Stimulated activated CD8-positive, alpha-beta memory T cell treated with anti-CD3 and anti-CD28 coated beads, Interleukin-15, amount 100 ng/mL, for 48 hours (primary cell): ENCODE data around the gene PLA2G2D.

Experiments used
- DNase-seq, 2 donors: peaks; one replicate each; pipeline ENCODE4 v3.0.0-alpha.2; 2020; ENCODE audit warnings: low read depth in 2 of 2

PLA2G2D gene, protein sequence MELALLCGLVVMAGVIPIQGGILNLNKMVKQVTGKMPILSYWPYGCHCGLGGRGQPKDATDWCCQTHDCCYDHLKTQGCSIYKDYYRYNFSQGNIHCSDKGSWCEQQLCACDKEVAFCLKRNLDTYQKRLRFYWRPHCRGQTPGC

DNA sequence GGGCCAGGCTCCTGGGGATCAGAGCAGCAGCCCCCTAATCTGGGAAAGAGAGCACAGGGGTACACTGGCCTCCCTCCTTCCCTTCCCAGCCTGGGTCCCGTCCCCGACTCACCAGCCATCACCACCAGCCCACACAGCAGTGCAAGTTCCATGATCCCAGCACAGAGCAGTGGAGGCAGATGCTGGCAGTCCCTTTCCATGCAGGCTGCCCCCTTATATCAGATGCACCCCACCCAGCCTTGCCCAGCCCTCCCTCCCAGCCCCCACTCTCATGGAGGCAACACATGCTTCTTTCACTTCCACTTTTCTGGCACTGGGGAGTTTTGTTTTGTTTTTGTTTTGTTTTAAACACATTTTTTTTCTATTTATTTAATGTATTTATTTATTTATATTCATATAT lies at the start of gene PLA2G2D:
Gene PLA2G2D (minus strand): TSS at position 190 of the 400 bp plus-strand sequence. CDS start 38 bp downstream, at position 152.
- DNase-seq = no peak

DNA sequence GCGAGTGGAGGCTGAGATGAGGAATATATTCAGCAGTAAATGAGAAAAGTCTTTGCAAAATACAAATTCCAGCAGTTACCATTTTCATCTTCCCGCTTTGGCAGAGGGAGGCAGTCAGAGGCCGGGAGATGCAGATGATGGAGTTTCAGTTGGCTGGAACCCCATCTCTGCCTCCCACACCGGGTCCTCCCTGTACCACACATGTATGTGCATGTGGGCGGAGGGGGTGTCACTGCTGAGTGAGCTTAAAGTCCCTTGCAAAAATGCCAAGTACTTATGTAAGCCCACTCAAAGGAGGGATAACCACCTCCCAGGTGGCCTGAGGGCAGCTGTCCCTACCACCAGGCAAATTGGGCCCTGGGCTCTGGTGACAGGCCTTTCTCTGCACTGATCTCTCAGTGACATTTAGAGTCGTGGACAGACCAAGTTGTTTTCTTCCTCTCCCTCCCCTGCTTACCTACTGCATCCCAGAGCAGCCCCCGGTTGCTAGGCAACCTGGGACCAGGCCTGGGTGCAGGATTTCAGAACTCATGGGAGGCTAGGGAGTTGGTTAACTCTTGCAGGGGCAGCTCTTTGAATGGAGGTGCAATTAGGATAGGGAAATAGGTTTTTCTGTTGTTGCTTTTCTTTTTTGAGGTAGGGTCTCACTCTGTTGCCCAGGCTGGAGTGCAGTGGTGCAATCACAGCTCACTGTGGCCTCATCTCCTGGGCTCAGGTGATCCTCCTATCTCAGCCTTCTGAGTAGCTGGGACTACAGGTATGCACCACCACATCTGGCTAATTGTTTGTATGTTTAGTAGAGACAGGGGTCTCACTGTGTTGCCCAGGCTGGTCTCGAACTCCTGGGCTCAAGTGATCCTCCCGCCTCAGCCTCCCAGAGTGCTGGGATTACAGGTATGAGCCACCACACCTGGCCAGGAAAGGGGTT lies 49.5 kb upstream of the PLA2G2D start:
- no peak for DNase-seq

DNA sequence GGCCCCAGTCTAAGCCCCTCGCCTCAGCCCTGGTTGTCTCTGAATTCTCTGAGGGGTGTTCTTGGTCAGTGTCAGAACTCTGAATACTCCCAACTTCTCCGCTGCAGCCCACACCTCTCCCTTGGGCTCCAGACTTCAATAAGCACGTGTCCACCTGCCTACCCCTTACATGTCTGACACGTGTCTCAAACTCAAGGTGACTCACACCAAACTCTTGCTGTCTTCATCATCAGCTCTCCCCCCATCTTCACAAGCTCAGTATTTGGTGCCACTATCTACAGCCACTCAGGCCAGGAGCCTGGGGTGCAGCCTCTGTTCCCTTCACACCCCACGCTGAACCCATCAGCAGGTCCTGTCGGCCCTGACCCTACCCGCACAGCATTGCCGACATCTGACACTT lies 47.8 kb upstream of the PLA2G2D start:
- DNase-seq = no peak

DNA sequence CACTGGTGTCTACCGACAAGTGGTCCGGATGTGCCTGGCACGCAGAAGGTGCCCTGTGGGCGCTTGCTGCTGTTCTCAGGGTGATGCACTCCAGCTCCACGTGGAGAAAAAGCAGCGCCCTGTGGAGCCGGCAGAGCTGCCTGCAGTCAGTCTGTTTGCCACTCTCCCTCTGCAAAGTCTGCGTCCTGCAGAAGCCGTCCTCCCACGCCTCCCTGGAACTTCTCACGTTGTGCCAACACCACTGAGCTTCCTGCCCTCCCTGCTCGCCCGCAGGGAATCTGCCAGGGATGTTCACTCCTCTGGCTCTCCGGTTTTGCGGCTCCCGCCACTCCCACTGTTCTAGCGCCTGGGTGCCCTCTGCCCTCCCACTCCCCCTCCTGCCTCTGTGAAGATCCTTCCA lies 46.7 kb upstream of the PLA2G2D start:
- DNase-seq = no peak

DNA sequence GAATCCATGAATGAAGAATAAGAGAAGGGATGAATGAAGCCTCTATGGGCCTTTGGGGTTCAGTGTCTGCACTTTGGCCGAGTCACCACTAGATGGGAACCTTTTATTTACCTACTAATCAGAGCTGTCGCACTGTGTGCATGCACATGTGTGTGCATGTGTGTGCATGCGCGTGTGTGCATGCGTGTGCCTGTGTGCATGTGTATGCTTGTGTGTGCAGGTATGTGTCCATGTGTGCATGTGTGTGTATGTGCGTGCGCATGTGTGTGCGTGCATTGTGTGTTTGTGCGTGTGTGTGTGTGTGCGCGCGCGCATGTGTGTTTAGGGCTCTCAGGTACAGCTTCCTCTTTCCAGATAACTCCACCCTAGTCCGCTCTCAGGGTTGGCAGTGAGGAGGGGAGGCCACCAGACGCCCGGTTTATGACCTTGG lies 46.2 kb upstream of the PLA2G2D start:
- DNase-seq = no peak

DNA sequence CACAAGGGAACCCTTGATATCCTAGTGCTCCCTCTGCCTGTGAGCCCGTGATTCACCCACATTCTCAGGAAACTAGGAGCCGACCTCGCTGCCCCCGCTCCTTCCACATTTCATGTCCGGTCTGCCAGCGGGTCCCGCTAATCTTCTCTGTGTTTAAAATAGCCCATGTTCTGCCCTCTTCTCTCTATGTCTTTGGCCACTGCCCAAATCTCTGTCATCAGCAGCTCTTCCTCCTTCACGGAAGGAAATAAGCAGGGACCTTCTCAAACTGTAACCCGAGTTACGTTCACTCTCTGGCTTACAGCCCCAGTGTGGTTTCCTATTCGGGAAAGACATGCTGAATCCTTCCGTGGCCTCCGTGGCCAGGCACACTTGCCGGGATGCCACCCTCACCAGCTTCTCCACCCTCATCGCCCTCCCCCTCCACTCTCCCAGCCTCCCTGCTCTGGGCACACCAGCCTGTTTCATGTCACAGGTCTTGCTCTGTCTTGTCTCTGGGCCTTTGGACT lies 45.4 kb upstream of the PLA2G2D start:
- no peak for DNase-seq

DNA sequence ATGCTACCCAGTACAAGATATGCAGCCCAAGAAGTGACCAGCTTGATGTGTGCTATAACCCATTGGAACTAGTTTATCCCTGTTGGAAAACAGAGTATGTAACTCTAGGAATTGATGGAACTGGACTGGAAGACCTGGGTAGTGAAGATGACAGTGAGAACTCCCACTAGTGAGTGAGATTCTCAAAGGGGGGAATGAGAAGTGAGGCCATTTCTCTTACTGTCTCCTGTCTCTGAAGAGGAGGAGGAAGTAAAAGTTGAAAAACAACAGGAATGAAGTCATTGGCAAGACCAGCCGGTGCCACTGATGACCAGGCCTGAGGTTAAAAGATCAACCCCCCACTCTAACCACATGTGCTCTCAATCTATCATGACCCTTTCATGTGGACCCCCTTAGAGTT lies 40.7 kb upstream of the PLA2G2D start:
- no peak for DNase-seq

DNA sequence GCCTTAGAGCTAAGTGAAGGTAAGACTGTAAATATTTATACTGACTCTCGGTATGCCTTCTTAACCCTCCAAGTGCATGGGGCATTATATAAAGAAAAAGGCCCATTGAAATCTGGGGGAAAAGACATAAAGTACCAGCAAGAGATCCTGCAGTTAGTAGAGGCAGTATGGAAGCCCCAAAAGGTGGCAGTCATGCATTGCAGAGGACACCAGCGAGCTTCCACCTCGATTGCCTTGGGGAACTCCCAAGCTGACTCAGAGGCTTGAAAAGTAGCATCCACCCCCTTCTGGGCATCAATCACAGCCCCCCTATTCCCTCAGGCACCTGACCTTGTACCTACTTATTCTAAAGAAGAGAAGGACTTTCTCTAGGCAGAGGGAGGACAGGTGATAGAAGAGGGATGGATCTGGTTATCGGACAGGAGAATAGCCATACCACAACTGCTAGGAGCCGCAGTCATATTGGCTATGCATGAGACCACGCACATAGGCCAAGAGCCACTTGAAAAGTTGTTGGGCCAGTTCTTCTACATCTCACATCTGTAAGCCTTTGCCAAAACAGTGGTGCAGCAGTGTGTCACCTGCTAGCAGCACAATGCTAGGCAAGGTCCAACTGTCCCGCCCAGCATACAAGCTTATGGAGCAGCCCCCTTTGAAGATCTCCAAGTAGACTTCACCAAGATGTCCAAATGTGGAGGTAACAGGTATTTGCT lies 39.2 kb upstream of the PLA2G2D start:
- no peak for DNase-seq

DNA sequence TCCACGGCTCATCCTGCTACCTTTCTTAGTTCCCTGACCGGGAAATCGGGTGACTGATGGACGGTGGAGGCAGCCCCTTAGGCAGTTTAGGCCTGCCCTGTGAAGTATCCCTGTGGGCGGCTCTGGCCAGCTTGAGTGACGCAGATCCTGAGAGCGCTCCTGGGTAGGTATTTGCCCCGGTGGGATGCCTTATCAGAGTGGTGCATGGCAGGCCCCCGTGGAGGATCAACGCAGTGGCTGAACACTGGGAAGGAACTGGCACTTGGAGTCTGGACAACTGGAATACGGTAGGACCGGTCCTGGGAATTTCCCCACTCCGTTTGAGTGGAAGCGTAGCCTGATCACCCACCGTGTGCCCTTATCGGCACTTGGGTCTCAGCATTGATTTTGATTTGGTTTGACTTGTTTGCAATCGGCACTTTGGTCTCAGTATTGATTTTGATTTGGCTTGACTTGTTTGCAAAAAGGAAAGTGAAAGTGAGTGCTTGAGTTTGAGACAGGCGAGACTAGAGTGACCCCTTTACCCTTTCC lies 35.0 kb upstream of the PLA2G2D start:
- no peak for DNase-seq

DNA sequence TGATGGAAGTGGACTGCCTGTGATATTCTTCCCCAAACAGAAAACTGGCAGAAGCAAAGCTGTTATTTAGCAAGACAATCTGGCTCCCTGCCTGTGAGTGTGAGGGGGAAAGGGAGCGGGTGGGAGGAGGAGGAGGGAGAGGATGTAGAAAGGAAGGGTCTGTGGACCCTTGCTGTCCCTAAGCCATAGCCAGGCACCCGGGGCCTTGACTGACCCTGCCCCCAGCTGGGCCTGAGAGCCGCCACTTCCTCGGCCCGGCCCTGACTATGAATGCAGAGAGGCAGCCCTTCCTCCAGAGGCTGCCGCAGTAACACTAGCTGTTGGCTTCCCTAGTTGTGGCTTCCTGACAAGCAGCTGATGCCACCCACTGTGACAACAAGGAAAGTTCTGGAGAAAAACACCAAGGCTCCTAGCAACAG lies 33.7 kb upstream of the PLA2G2D start:
- DNase-seq = no peak

DNA sequence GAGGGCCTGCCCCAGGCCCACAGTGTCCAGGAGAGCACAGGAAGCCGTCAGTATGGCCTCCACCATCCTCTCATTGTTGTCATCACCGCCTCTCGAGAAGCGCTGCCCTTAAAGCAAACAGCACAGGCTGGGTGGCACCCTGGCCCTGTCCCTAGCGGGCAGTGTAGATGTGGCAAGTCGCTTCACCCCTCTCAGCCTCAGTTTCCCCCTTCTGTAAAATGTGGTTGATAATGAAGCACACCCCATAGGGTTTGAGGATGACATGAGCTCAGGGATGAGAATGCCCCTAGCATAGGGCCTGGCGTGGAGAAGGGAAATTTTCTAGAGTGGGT lies 33.2 kb upstream of the PLA2G2D start:
- DNase-seq = no peak

DNA sequence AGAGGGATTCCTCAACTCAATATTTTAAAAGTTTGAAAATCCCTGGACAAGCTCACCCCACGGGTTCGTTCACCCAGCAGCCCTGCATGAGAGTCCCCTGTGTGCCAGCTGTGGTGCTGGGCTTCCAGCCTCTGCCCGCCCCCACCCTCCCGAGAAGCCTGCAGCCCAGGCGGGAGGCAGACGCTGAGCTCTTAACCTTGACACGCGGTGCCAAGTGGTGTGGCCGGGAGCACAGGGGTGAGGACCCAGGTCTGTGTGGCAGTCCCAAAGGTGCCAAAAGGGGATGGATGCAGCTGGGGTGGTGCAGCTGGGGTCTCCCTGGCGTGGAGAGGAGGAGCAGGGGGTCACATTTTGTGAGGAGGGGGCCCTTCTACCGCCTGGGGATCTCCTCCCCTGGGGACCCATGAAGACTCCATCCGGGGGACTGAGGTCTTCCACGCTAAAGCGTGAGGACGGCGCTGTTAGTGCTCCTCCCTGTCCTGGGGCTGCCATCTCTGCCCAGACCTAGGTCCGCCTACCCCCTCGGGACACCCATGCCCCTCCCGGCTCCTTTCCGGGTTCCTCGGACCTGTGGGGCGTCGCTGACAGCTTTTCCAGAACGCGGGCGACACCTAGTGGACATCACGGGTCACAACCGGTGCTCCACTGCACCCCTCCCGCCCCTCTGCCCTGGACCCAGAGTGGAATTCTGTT lies 32.7 kb upstream of the PLA2G2D start:
- peak; percentile 50 to 59 for DNase-seq

DNA sequence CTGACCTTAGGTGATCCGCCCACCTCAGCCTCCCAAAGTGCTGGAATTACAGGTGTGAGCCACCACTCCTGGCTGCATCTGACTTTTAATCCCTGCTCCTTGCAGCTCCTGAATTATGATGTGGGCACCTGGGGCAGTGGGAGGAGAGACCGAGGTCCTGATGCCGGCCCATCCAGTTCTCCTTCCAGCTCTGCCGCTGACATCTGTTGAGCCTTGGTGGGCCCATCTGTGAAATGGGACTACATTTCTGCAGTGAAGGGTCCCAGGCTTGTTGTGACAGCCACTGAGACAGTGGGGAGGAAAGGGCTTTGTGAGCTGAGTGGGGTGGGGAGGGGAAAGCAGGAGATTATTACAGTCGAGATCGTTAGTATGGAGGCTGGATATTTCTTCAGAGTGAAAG lies 31.6 kb upstream of the PLA2G2D start:
- DNase-seq = no peak

DNA sequence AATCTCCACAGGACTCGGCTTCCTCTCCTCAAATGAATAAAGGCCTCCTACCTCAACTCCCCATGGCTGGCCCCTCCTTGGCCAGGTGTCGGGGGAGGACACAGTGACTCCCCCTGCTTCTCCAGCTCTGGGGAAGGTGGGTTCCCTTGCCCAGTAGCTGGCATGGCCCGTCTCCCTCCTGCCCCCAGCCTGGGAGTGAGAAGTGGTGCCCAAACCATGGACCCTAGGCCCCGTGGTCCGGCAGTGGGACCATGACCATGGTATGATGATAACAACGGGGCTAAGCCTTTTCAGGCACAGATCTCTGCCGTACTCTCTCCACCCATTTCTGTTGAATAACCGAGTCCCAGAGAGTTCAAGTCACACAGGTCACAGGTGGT lies 31.0 kb upstream of the PLA2G2D start:
- DNase-seq = no peak

DNA sequence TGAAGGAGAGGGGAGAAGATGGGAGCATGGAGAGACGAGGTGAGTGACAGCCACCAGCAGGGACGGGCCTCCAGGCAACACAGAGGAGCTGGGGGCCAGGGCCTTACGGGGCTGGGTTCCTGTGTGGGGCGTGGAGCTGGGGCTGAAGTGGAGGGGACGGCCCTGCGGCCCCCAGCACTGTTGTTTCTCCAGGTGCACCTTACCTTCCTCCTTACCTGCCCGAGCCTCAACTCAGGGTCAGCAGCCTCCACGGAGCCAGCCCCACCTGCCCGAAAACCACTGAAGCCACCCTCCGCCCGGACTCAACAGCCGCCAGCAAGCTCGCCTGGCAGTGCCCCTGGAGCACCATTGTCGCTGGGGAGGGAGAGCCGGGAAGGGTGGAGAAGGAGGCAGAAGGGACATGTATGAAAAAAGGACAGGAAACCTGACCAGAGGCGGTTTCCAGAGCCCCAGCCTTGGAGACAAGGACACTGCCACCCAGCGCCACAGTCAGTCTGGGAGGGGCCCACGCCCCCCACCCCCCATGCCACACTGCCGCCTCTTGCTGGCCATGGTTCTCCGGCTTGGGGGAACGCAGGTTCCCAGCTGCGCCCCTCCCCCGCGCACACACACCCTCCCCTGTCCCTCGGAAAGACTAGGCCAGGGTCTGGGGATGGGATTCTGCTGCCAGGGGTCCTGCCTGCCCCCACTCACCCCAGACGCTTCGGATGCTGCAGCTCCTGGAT lies 30.4 kb upstream of the PLA2G2D start:
- no peak for DNase-seq

DNA sequence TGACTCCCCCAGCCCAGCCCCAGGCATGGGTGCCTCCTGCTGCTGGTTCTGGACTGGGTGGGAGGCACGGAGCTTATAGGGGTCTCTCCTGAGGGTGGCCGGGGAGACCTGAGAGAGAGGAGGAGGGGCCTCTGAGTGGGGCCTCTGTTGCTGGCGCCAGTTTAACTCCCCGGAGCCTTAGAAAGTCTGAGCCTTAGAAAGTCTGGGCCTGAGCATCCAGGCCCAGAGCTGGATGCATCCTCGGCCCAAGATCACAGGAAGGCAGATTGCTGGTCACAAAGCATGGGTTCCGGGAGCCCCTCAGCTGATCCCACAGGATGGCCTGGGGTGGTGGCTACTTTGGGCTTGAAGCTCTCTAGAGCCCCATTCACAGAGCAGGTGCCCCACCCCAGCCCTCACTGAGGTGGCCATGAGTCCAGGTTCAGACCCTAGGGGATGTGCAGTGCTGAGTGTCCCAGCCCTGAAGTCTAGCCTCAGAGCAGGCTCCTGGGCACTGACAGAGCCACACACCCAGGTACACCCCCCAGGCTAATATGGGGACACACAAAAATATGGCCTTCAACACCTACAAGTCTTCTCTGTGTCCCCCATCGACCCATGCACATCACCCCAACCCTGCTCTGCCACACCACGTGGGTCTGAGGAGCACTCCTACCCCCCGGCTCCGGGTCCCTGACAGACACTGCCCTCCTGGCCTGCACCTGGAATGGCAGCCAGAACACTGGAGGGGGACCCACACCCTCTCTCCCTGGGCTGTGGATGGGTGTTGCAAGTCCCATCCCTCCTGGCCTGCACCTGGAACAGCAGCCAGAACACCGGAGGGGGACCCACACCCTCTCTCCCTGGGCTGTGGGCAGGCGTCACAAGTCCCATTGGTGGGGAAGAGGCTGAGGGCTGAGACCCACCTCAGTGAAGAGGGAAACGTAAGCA lies 29.5 kb upstream of the PLA2G2D start:
- DNase-seq = no peak

DNA sequence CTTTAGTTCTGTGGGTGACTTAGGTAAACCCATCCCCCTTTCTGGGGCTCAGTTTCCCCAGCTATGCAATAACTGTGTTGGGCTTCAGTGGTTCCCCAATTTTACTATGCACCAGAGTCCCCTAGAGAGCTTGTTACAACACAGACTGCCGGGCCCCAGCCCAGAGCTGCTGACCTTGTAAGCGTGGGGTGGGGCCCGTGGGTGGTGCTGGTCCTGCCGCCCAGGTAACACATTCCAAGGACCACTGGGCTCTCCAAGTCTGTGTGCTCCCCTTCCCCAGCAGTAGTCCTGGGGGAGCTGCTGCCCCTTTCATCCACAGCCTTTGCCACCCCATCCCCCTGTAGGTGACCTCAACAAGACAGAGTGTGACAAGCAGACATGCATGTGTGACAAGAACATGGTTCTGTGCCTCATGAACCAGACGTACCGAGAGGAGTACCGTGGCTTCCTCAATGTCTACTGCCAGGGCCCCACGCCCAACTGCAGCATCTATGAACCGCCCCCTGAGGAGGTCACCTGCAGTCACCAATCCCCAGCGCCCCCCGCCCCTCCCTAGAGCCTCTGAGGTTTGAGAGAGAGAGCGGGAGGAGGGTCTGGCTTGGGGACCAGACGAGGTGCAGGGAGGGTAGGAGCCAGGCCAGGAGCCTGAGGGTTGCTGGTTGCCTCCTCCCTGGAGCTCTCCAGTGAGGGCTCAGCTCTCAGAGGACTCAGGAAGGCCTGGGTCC lies 28.7 kb upstream of the PLA2G2D start:
- DNase-seq = no peak

DNA sequence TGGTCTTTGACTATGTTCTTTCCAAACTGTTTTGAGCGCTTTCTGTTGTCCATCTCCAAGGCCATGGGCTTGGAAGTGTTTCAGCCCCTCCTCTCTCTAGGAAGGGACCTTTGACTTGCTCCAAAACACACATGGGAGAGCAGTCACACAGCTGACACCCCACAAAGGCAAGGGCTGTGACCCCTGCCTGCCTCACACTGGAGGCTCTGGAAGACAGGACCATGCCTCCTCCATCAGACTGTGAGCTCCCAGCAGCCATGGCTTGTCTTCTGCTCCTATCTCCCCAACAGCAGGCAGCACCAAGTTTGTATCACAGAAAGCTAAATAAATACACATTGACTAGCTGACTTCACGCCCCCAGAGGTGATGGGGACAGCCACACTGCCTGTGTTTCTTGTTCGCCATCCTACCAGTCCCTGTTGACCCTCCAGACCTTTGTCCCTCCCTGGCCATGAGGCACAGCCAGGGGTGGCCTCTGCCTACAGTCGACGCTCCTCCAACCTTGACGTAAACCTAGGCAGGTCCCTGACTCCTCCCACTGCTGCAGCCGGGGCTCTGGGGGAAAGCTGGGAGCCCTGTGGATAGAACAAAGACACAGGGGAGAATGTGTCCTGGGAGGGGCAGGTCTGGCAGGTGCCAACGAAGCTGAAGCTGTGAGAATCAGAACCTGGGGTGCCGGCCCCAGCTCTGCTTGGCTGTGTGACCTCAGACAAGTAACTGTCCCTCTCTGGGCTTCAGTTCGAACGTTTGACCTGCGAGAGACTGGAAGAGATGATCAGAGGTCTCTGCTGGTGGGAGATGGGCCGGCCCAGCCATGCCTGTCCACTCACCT lies 24.6 kb upstream of the PLA2G2D start:
- DNase-seq = no peak
